Measurements from ENCODE around the gene ZNF473. TPM values are rescaled to one million over a fixed set of nuclear protein-coding genes. Genes with fewer than 3 reads are reported as not detected.

Gene ZNF473
- total RNA-seq, 1 donor from 2014 or later, result 9.7 TPM

DNA sequence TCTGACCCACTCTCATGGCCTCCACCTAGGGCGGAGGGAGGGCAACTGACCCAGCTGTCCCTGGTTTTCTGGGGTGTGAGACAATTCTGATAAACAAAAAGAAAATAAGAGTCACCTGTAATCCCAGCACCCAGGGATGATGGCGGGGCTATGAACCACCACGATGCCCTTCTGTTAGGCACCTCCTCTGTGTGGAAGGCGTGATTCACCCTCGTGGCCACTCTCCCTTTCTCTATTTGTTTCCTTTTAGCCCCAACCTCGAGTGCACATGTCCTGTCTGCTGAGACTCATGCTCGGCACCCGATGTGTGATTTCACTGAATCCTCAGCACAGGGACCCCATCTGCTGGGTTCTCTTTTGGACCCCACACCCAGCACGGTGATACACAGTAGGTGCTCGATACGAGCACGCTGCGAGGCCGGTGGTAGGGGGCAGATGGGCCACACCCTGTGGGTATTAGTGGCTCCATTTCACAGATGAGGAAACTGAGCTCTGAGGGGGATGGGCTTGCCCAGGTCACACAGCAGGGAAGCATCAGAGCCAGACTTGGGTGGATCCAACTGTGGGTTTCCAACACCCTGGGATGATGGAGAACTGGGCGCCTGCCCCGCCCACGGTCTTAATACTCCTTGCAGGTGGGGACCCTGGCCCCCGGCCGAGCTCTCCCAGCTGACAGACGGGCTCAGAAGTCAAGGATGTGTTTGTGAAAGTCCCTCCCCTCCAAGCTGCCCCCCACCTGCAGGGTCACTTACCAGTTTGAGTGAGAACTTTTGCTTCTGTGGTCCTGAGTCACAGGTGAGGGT is 25.6 kb upstream of the ZNF473 start:
- no peaks in the 10 kb centered on the region for H3K27me3 Mint-ChIP-seq (ENCODE audit: insufficient read depth, low read depth)
- TF ChIP-seq EZH2 (IDR thresholded peaks at IDR 0.05) (no peak), EZH2phosphoT487 (IDR thresholded peaks at IDR 0.05) (no peak)
- TF ChIP-seq, protein P1, sequence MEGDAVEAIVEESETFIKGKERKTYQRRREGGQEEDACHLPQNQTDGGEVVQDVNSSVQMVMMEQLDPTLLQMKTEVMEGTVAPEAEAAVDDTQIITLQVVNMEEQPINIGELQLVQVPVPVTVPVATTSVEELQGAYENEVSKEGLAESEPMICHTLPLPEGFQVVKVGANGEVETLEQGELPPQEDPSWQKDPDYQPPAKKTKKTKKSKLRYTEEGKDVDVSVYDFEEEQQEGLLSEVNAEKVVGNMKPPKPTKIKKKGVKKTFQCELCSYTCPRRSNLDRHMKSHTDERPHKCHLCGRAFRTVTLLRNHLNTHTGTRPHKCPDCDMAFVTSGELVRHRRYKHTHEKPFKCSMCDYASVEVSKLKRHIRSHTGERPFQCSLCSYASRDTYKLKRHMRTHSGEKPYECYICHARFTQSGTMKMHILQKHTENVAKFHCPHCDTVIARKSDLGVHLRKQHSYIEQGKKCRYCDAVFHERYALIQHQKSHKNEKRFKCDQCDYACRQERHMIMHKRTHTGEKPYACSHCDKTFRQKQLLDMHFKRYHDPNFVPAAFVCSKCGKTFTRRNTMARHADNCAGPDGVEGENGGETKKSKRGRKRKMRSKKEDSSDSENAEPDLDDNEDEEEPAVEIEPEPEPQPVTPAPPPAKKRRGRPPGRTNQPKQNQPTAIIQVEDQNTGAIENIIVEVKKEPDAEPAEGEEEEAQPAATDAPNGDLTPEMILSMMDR (IDR thresholded peaks at IDR 0.05), result no peak
- no peak overlapping the region for H3K4me2 ChIP-seq
- H3F3A ChIP-seq (ENCODE audit: low read depth), result no peaks in the 10 kb centered on the region
- no peak for DNase-seq (ENCODE audit: low spot score)
- no peak overlapping the region for H3K9ac ChIP-seq
- H3K27ac Mint-ChIP-seq, result no peak overlapping the region
- H3K4me1 Mint-ChIP-seq, result no peaks in the 10 kb centered on the region
- H3K27me3 ChIP-seq, result no peaks in the 10 kb centered on the region
- H3K36me3 Mint-ChIP-seq, result peaks cover 11% of the 10 kb centered on the region
- H3K4me3 ChIP-seq, result no peak overlapping the region
- no peaks in the 10 kb centered on the region for H4K20me1 ChIP-seq (ENCODE audit: low read depth)
- no peak overlapping the region for H3K27ac ChIP-seq
- no peak overlapping the region for H3K4me3 Mint-ChIP-seq
- no peaks in the 10 kb centered on the region for H3K9me3 ChIP-seq (ENCODE audit: low read depth)
- no peaks in the 10 kb centered on the region for H3K4me1 ChIP-seq
- no peaks in the 10 kb centered on the region for H3K9me3 Mint-ChIP-seq
- no peaks in the 10 kb centered on the region for H3K36me3 ChIP-seq
- H2AFZ ChIP-seq (replicated peaks), result no peak overlapping the region
- H3K79me2 ChIP-seq (ENCODE audit: low read depth), result no peaks in the 10 kb centered on the region

DNA sequence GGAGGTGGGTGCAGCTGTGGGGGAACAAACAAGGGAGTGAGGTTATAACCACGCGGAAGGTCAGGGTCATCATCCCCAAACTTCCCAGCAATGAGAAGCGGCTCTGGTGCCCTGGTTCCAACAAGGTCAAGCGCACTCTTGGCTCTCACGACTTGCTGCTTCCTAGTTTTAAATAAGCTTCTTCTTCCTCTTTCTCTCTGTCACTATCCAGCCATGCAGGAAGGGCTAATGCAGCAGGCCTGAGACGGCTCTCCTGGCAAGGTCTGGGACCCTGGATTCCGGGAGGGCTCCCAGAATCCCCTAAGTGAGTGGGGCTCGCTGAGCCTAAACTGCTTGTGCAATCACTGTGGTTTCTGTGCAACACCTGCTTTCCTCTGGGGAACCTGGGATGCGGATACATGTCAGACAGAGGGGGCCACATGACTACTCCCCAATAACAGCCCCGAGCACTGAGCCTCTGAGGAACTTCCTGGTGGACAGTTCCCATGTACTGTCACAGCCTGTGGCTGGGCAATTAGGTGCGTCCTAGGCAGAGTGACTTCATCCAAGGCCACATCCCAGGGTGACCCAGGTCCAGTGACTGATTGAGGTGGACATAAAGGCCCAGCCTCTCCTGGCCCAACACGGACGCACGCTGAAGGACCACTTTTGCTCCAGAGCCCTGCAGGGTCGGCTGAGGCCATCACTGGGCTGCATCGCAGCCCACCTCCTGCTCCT is 24.8 kb upstream of the ZNF473 start:
- H3K4me3 ChIP-seq, result no peak overlapping the region
- no peaks in the 10 kb centered on the region for H3K4me1 ChIP-seq
- no peaks in the 10 kb centered on the region for H3K27me3 ChIP-seq
- no peak overlapping the region for H3K27ac Mint-ChIP-seq
- no peak overlapping the region for H3K4me2 ChIP-seq
- no peaks in the 10 kb centered on the region for H3K9me3 Mint-ChIP-seq
- no peak overlapping the region for H3K9ac ChIP-seq
- H2AFZ ChIP-seq (replicated peaks), result no peak overlapping the region
- H3K27me3 Mint-ChIP-seq (ENCODE audit: insufficient read depth, low read depth), result no peaks in the 10 kb centered on the region
- no peaks in the 10 kb centered on the region for H3K79me2 ChIP-seq (ENCODE audit: low read depth)
- no peak overlapping the region for H3K4me3 Mint-ChIP-seq
- no peaks in the 10 kb centered on the region for H3K9me3 ChIP-seq (ENCODE audit: low read depth)
- peaks cover 11% of the 10 kb centered on the region for H3K36me3 Mint-ChIP-seq
- no peaks in the 10 kb centered on the region for H3K4me1 Mint-ChIP-seq
- H3K27ac ChIP-seq, result no peak overlapping the region
- DNase-seq (ENCODE audit: low spot score), result no peak
- no peaks in the 10 kb centered on the region for H4K20me1 ChIP-seq (ENCODE audit: low read depth)
- H3K36me3 ChIP-seq, result no peaks in the 10 kb centered on the region
- TF ChIP-seq EZH2 (IDR thresholded peaks at IDR 0.05), result no peak
- TF ChIP-seq EZH2phosphoT487 (IDR thresholded peaks at IDR 0.05), result no peak
- TF ChIP-seq, protein P1 (IDR thresholded peaks at IDR 0.05), result no peak
- no peaks in the 10 kb centered on the region for H3F3A ChIP-seq (ENCODE audit: low read depth)

DNA sequence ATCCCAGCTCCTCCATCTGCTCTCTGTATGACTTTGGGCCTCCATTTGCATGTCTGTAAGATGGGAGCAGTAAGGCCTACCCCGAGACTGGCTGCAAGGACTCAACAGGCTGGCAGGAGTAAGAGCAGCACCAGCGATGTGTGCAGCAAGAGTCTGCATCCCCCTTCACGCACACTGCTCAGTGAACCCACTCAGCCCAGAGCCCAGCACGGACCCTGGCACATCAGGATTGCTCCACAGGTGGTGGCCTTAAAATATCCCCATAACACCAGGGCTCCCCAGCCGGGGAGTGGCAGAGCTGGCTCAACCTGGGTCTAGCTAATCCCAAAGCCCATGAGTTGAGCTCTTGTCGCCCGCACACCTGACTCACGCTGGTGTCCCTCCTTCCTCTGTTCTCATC is 24.0 kb upstream of the ZNF473 start:
- no peaks in the 10 kb centered on the region for H3K27me3 Mint-ChIP-seq (ENCODE audit: insufficient read depth, low read depth)
- no peaks in the 10 kb centered on the region for H3K9me3 ChIP-seq (ENCODE audit: low read depth)
- peaks cover 11% of the 10 kb centered on the region for H3K36me3 Mint-ChIP-seq
- no peaks in the 10 kb centered on the region for H3K9me3 Mint-ChIP-seq
- TF ChIP-seq EZH2phosphoT487 (IDR thresholded peaks at IDR 0.05), result no peak
- no peak for TF ChIP-seq EZH2 (IDR thresholded peaks at IDR 0.05)
- TF ChIP-seq, protein P1 (IDR thresholded peaks at IDR 0.05), result no peak
- H3K4me3 ChIP-seq, result no peak overlapping the region
- H3K27ac Mint-ChIP-seq, result no peak overlapping the region
- H3K4me1 Mint-ChIP-seq, result no peaks in the 10 kb centered on the region
- H3F3A ChIP-seq (ENCODE audit: low read depth), result no peaks in the 10 kb centered on the region
- no peak for DNase-seq (ENCODE audit: low spot score)
- H3K4me3 Mint-ChIP-seq, result no peak overlapping the region
- no peaks in the 10 kb centered on the region for H3K36me3 ChIP-seq
- H3K27ac ChIP-seq, result no peak overlapping the region
- no peak overlapping the region for H3K4me2 ChIP-seq
- no peaks in the 10 kb centered on the region for H3K27me3 ChIP-seq
- H3K9ac ChIP-seq, result no peak overlapping the region
- H2AFZ ChIP-seq (replicated peaks), result no peak overlapping the region
- no peaks in the 10 kb centered on the region for H4K20me1 ChIP-seq (ENCODE audit: low read depth)
- no peaks in the 10 kb centered on the region for H3K4me1 ChIP-seq
- H3K79me2 ChIP-seq (ENCODE audit: low read depth), result no peaks in the 10 kb centered on the region
